Cardiac fibroblast (primary cell): ENCODE results near the gene DLX4.

ENCODE experiments used
- DNase-seq, 2 donors: peaks; one replicate each; pipeline versions ENCODE4 v3.0.0 to v3.0.0-alpha.2; 2010; ENCODE audit warnings: low read depth in 2 of 2
- H3K4me3 ChIP-seq, 2 donors: replicated peaks in 1 of 2; 1 replicate in 1 of 2; 2 replicates in 1 of 2; pipeline ENCODE4 v1.5.1; 2011; ENCODE audit warnings: low read depth in 2 of 2, low read length in 2 of 2, mild to moderate bottlenecking in 2 of 2, moderate library complexity in 1 of 2
- CTCF ChIP-seq: IDR thresholded peaks from one replicate; pipeline ENCODE4 v1.5.1; 2011; ENCODE audit warnings: low read depth, mild to moderate bottlenecking, low read length, inconsistent platforms

The DLX4 gene

GRCh38 chr17:49955157-49955556, 13.8 kb upstream of the DLX4 start:
- H3K4me3 ChIP-seq, result no peak overlapping the region
- no peak for TF ChIP-seq CTCF
- DNase-seq, result no peak

- DNase-seq, result no peak
- H3K4me3 ChIP-seq, result no peak overlapping the region
- TF ChIP-seq CTCF, result no peak
Observed at GRCh38 chr17:49956780-49957179, 12.2 kb upstream of the DLX4 start.

GRCh38 chr17:49957350-49957749, 11.6 kb upstream of the DLX4 start:
- H3K4me3 ChIP-seq, result no peak overlapping the region
- no peak for DNase-seq
- TF ChIP-seq CTCF, result no peak

GRCh38 chr17:49958723-49959122, 10.3 kb upstream of the DLX4 start:
- H3K4me3 ChIP-seq, result no peak overlapping the region
- TF ChIP-seq CTCF, result no peak

GRCh38 chr17:49959183-49959935, 9.6 kb upstream of the DLX4 start:
- peak in 1 of 2 donors; percentile 14 for DNase-seq
- TF ChIP-seq CTCF, result no peak
- H3K4me3 ChIP-seq, result no peak overlapping the region

More at GRCh38 chr17:49958723-49959122, 10.3 kb upstream of the DLX4 start:
- no peak for DNase-seq

- no peak for DNase-seq
- no peak for TF ChIP-seq CTCF
Observed at GRCh38 chr17:49962599-49963308, 6.2 kb upstream of the DLX4 start.

More at GRCh38 chr17:49962599-49963308, 6.2 kb upstream of the DLX4 start:
- H3K4me3 ChIP-seq, result no peak overlapping the region
